Activated T-helper 9 cell treated with anti-CD3 and anti-CD28 coated beads, Interleukin-2, amount 50 U/mL, for 16 hours (primary cell): ENCODE results near the gene APBB2.
"Not testable (repeated sequence)": the region's sequence is repeated elsewhere in the genome, so short reads cannot be mapped to it uniquely, and the experiment has no call there.

Experiments
- DNase-seq: peaks from one replicate; pipeline ENCODE4 v3.0.0-alpha.2; 2020; ENCODE audit warnings: low read depth

The APBB2 gene

GRCh38 chr4:40825014-40825838, 389.1 kb downstream of the APBB2 start:
- no peak for DNase-seq

GRCh38 chr4:40822420-40823166, 391.7 kb downstream of the APBB2 start:
- no peak for DNase-seq

- no peak for DNase-seq
Observed at GRCh38 chr4:40820101-40820500, 394.2 kb downstream of the APBB2 start.

GRCh38 chr4:40817157-40817556, 397.2 kb downstream of the APBB2 start:
- not testable (repeated sequence) for DNase-seq

- no peak for DNase-seq
Observed at GRCh38 chr4:40812856-40813255, 401.5 kb downstream of the APBB2 start.

GRCh38 chr4:40812386-40812785, 402.0 kb downstream of the APBB2 start:
- no peak for DNase-seq

- DNase-seq: no peak
Observed at GRCh38 chr4:40811956-40812355, 402.4 kb downstream of the APBB2 start.

GRCh38 chr4:40808926-40809457, 405.4 kb downstream of the APBB2 start:
- no peak for DNase-seq

GRCh38 chr4:40804598-40804997, 409.7 kb downstream of the APBB2 start:
- DNase-seq: no peak

- DNase-seq: no peak
Observed at GRCh38 chr4:40800064-40800463, 414.3 kb downstream of the APBB2 start.

GRCh38 chr4:40789771-40790170, 424.6 kb downstream of the APBB2 start:
- DNase-seq: no peak

GRCh38 chr4:40789031-40789430, 425.3 kb downstream of the APBB2 start:
- no peak for DNase-seq

- no peak for DNase-seq
Observed at GRCh38 chr4:40788331-40788730, 426.0 kb downstream of the APBB2 start.

GRCh38 chr4:40785727-40786126, 428.6 kb downstream of the APBB2 start:
- no peak for DNase-seq

- DNase-seq: no peak
Observed at GRCh38 chr4:40782876-40783275, 431.5 kb downstream of the APBB2 start.

GRCh38 chr4:40778090-40778489, 436.3 kb downstream of the APBB2 start:
- no peak for DNase-seq

- no peak for DNase-seq
Observed at GRCh38 chr4:40769266-40769665, 445.1 kb downstream of the APBB2 start.

GRCh38 chr4:40763228-40763716, 451.1 kb downstream of the APBB2 start:
- DNase-seq: no peak
